GM12891 (cell line): Measurements from ENCODE around the gene PRIMA1.

Experiments used
- PAX5 ChIP-seq: IDR thresholded peaks from 2 replicates; pipeline ENCODE4 v1.6.1; 2011; ENCODE audit warnings: low read length, moderate library complexity, mild to moderate bottlenecking; ENCODE audit not compliant: insufficient read depth, severe bottlenecking
- POLR2A ChIP-seq: IDR thresholded peaks from 2 replicates; pipeline ENCODE4 v1.6.1; 2011; ENCODE audit warnings: low read depth, low read length, control low read depth
- POLR2AphosphoS5 ChIP-seq: IDR thresholded peaks from 2 replicates; pipeline ENCODE4 v1.6.1; 2011; ENCODE audit warnings: low read depth, low read length, control low read depth
- POU2F2 ChIP-seq: IDR thresholded peaks from 2 replicates; pipeline ENCODE4 v1.6.1; 2011; ENCODE audit warnings: low read depth, mild to moderate bottlenecking, control low read depth, low read length, moderate library complexity
- SPI1 ChIP-seq: IDR thresholded peaks from 2 replicates; pipeline ENCODE4 v1.6.1; 2011; ENCODE audit warnings: low read depth, low read length, control low read depth
- TAF1 ChIP-seq: IDR thresholded peaks from 2 replicates; pipeline ENCODE4 v1.6.1; 2011; ENCODE audit warnings: low read depth, low read length, control low read depth

GRCh38 chr14:93676416-93676958 is 111.8 kb downstream of the PRIMA1 start:
- TF ChIP-seq POLR2AphosphoS5 (no peak), POLR2A (no peak), TAF1 (no peak), SPI1 (no peak), PAX5 (no peak), POU2F2 (no peak)
